T-cell (primary cell): Measurements from ENCODE around the gene ZFAND2B. TPM values are rescaled to one million over a fixed set of nuclear protein-coding genes. Genes with fewer than 3 reads are reported as not detected.
A peak's percentile ranks its signal among the peaks of the same experiment; 100 is the strongest.

ENCODE experiments used
- ATAC-seq, 4 experiments: fragments of 200-7000 bp in 3 of 4; fragments of 150-1000 bp in 1 of 4; cut with Tn5 transposase; replicated peaks in 1 of 4; 1 replicate in 3 of 4; 2 replicates in 1 of 4; pipeline ENCODE4 v1.10.0; 2021; ENCODE audit warnings: moderate library complexity in 3 of 4, mild to moderate bottlenecking in 2 of 4, moderate number of reproducible peaks in 1 of 4
- CTCF ChIA-PET, 2 donors: fragments of 300-600 bp; sonication (Branson Sonifier 250); formaldehyde crosslinking; loops; one replicate each; lab custom pipeline; 2022; ENCODE audit warnings: antibody characterized with exemption in 2 of 2; lab: Charles Lee
- POLR2A ChIA-PET, 2 donors: fragments of 300-600 bp; sonication (Branson Sonifier 250); formaldehyde crosslinking; loops; one replicate each; lab custom pipeline; 2022; ENCODE audit warnings: antibody characterized with exemption in 2 of 2; lab: Charles Lee
- DNase-seq, 35 experiments: peaks; one replicate each; pipeline versions ENCODE4 v3.0.0 to v3.0.0-alpha.2; 2013 to 2023
- H3K27ac ChIP-seq: one replicate; pipeline ENCODE4 v1.5.1; 2013; ENCODE audit warnings: low read length
- H3K27me3 ChIP-seq, 2 experiments: replicated peaks in 1 of 2; 1 replicate in 1 of 2; 2 replicates in 1 of 2; pipeline versions ENCODE4 v1.6.1 to v1.7.0; 2013; ENCODE audit warnings: low read length in 1 of 2, mixed read lengths in 1 of 2; ENCODE audit not compliant: control insufficient read depth in 2 of 2, insufficient read depth in 2 of 2; ENCODE audit errors: extremely low read depth in 1 of 2
- H3K36me3 ChIP-seq, 2 donors: 1 replicate in 1 of 2; 2 replicates in 1 of 2; pipeline versions ENCODE4 v1.6.1 to v1.7.0; 2013; ENCODE audit warnings: low read length in 1 of 2; ENCODE audit not compliant: control insufficient read depth in 2 of 2, insufficient read depth in 1 of 2; ENCODE audit errors: extremely low read depth in 1 of 2
- H3K4me1 ChIP-seq, 2 experiments: 1 replicate in 1 of 2; 2 replicates in 1 of 2; pipeline versions ENCODE4 v1.6.1 to v1.7.0; 2013; ENCODE audit warnings: low read length in 2 of 2, mixed read lengths in 1 of 2; ENCODE audit not compliant: insufficient read depth in 2 of 2, control insufficient read depth in 1 of 2; ENCODE audit errors: extremely low read depth in 1 of 2
- H3K4me3 ChIP-seq, 2 donors: 1 replicate in 1 of 2; 2 replicates in 1 of 2; pipeline versions ENCODE4 v1.5.1 to v1.7.0; 2013; ENCODE audit warnings: mild to moderate bottlenecking in 2 of 2, low read length in 1 of 2, moderate library complexity in 1 of 2; ENCODE audit not compliant: control insufficient read depth in 1 of 2; ENCODE audit errors: extremely low read depth in 1 of 2
- H3K9me3 ChIP-seq: 2 replicates; pipeline ENCODE4 v1.7.0; 2013
- H3K27ac Mint-ChIP-seq, 2 donors: one replicate each; pipeline ENCODE4 v1.8.0; 2020 to 2021; ENCODE audit warnings: mild to moderate bottlenecking in 2 of 2, mixed read lengths in 2 of 2
- H3K27me3 Mint-ChIP-seq, 2 donors: one replicate each; pipeline ENCODE4 v1.8.0; 2021 to 2022; ENCODE audit warnings: mixed read lengths in 2 of 2
- H3K36me3 Mint-ChIP-seq: one replicate; pipeline ENCODE4 v1.8.0; 2021; ENCODE audit warnings: mixed read lengths
- H3K4me1 Mint-ChIP-seq, 3 donors: one replicate each; pipeline ENCODE4 v1.8.0; 2020 to 2022; ENCODE audit warnings: mixed read lengths in 3 of 3, mild to moderate bottlenecking in 1 of 3
- H3K4me3 Mint-ChIP-seq, 3 donors: one replicate each; pipeline ENCODE4 v1.8.0; 2020 to 2022; ENCODE audit warnings: mild to moderate bottlenecking in 3 of 3, mixed read lengths in 3 of 3, moderate library complexity in 3 of 3
- H3K9me3 Mint-ChIP-seq, 3 donors: one replicate each; pipeline ENCODE4 v1.8.0; 2020 to 2022; ENCODE audit warnings: mixed read lengths in 3 of 3
- WGBS: methylation state at CpG from one replicate; pipeline ENCODE4 v1.1.5; 2013; ENCODE audit warnings: missing lambda C conversion rate; ENCODE audit not compliant: insufficient coverage; 5-methylcytosine and 5-hydroxymethylcytosine counted together
- total RNA-seq, 35 experiments: library from RNA in 6 of 35; stranded (reverse) in 6 of 35; fragments of 120-200 nt in 1 of 35; gene quantifications; one replicate each; pipeline versions ENCODE4 v1.2.1 to v1.2.4 and lab custom pipeline; 2013 to 2026

The ZFAND2B gene
- total RNA-seq, 5 donors from 2014 or later (not counting 1 experiment from before 2014, with no cell fraction given), result 61.7 to 91.6 (median 85.6) TPM

DNA sequence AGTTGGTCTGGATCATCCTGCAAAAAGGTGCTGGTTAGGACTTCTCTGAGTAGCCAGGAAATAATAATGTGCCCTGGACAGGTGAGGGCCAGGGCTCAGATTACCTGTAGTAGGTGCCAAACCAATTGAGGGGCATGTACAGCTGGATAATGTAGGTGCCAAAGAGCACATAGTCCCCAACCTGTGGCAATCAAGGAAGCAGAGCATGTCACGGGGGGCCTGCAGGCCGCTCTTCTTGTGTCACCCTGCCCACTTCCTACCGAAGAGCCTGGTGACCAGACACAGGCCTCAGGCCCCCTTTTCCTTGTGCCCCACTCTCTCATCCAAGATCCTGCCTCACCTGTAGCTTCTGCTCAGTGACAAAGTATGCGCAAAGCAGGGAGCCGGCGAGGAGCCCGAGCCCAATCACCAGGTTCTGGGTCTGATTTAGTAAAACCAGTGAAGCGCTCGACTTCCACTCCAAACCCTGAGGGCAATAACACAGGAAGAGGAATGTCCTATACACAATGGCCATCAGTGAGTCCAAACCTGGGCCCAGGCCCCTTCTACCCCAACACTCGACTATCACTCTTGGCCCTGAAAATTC, 7.0 kb downstream of the ZFAND2B start:
- Mint-ChIP-seq H3K4me1 (peaks cover 32 to 41% (median 35%) of the 10 kb centered on the region in 3 donors), H3K27me3 (no peaks in the 10 kb centered on the region), H3K27ac (peak overlapping the region in 1 of 2 donors; percentile 44), H3K9me3 (no peaks in the 10 kb centered on the region), H3K36me3 (peaks cover 3% of the 10 kb centered on the region), H3K4me3 (no peak overlapping the region)
- DNase-seq (no peak), ATAC-seq (no peak)
- H3K4me3 ChIP-seq, result no peak overlapping the region
- H3K27ac ChIP-seq, result no peak overlapping the region
- H3K36me3 ChIP-seq, result peaks cover 0 to 17% of the 10 kb centered on the region in 2 donors
- ChIA-PET POLR2A (no interaction called here), CTCF (interaction anchor here in 1 of 2 donors (0.8 kb wide), 1 partner anchor 55 kb away, joined by 3 read pairs; no protein-coding TSS in a partner anchor)
- no peaks in the 10 kb centered on the region for H3K9me3 ChIP-seq
- 95% methylated on average over 10 of the region's 10 CpGs for WGBS
- peaks cover 6 to 42% of the 10 kb centered on the region in 2 experiments for H3K4me1 ChIP-seq
- H3K27me3 ChIP-seq, result no peaks in the 10 kb centered on the region

DNA sequence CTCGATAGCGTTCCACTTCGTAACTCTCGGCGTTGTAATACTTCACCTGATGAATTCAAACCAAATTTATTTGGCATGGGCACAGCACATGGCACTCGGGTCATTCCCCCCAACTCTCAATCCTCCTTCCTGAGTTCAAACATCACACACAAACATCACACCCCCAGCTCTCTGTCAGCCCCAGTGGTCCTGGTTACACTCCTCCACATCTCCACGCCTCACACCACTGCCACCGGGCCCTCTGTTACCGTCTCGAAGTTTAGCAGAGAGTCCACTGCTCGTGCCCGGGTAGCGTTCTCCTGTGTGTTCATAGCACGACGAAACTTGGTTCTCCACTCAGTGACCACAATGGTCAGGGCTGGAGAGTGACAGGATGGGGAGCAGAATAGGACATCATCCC, 7.6 kb downstream of the ZFAND2B start:
- no peaks in the 10 kb centered on the region for H3K9me3 ChIP-seq
- H3K27me3 Mint-ChIP-seq, result no peaks in the 10 kb centered on the region
- H3K36me3 ChIP-seq, result peaks cover 0 to 12% of the 10 kb centered on the region in 2 donors
- H3K36me3 Mint-ChIP-seq, result peaks cover 3% of the 10 kb centered on the region
- H3K4me1 Mint-ChIP-seq, result peaks cover 30 to 39% (median 32%) of the 10 kb centered on the region in 3 donors
- ATAC-seq (no peak), DNase-seq (no peak)
- H3K4me3 Mint-ChIP-seq, result no peak overlapping the region
- H3K4me3 ChIP-seq, result no peak overlapping the region
- ChIA-PET CTCF (no interaction called here), POLR2A (no interaction called here)
- WGBS, result 97% methylated on average over 7 of the region's 15 CpGs
- H3K4me1 ChIP-seq, result peaks cover 6 to 41% of the 10 kb centered on the region in 2 experiments
- no peak overlapping the region for H3K27ac Mint-ChIP-seq
- H3K9me3 Mint-ChIP-seq, result no peaks in the 10 kb centered on the region
- H3K27ac ChIP-seq, result no peak overlapping the region
- H3K27me3 ChIP-seq, result no peaks in the 10 kb centered on the region

DNA sequence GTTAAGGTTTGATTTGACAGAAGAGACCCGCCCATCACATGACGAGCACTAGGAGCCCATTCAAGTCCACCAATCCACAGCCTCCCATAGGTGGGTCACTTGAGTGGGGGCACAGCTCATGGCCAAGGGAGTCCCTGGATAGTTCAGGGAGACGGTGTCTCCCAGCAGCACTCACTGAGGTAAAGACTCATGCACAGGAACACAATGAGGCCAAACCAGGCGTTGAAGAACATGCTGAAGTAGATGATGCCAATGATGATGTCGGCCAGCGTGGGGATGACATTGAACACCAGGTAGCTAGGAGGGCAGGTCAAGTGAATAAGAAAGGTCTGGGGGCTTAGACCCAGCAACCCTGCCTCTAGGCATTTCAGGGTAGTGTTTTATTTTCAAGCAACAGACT, 8.2 kb downstream of the ZFAND2B start:
- ChIA-PET POLR2A (no interaction called here), CTCF (no interaction called here)
- no peaks in the 10 kb centered on the region for H3K27me3 ChIP-seq
- no peak overlapping the region for H3K4me3 Mint-ChIP-seq
- peak overlapping the region in 1 of 2 donors; percentile 45 for H3K27ac Mint-ChIP-seq
- DNase-seq (no peak), ATAC-seq (no peak)
- peaks cover 3% of the 10 kb centered on the region for H3K36me3 Mint-ChIP-seq
- H3K27ac ChIP-seq, result no peak overlapping the region
- H3K27me3 Mint-ChIP-seq, result no peaks in the 10 kb centered on the region
- WGBS, result 93% methylated on average over 2 of the region's 6 CpGs
- peaks cover 31 to 40% (median 31%) of the 10 kb centered on the region in 3 donors for H3K4me1 Mint-ChIP-seq
- no peaks in the 10 kb centered on the region for H3K9me3 ChIP-seq
- H3K36me3 ChIP-seq, result peaks cover 0 to 6% of the 10 kb centered on the region in 2 donors
- no peak overlapping the region for H3K4me3 ChIP-seq
- H3K9me3 Mint-ChIP-seq, result no peaks in the 10 kb centered on the region
- H3K4me1 ChIP-seq, result peaks cover 4 to 41% of the 10 kb centered on the region in 2 experiments

DNA sequence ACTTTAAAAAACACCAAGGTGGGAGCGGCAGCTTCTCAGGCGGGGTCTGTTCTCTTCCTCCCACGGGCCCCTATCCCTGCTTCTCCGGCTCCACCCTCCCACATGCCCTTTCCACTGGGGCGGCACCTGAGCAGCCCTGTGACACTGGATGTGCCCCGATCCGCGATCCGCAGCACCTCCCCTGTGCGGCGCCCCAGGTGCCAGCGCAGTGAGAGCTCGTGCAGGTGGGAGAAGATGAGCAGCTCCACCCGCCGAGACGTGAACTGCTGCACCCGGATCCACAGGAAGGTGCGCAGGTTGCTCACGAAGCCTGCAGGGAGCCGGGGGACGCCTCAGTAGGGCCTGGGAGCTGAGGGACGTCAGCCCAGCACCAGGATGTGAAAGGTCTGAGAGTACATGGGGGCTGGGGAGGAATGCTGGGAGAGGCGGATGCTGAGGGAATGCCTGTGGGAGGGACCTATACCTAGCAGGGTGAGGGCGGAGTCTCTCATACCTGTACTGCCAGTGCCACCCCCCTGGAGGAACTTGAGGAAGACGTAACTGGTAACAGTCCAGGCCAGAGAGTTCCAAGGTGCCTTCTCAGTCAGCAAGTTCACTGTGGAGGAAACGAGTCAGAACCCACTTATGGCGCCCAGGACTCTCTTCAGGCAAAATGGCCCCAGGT, 9.4 kb downstream of the ZFAND2B start:
- Mint-ChIP-seq H3K4me3 (no peak overlapping the region), H3K27me3 (no peaks in the 10 kb centered on the region), H3K4me1 (peaks cover 19 to 32% (median 23%) of the 10 kb centered on the region in 3 donors), H3K36me3 (peaks cover 10% of the 10 kb centered on the region), H3K9me3 (no peaks in the 10 kb centered on the region), H3K27ac (no peak overlapping the region)
- Histone ChIP-seq H3K27ac (no peak overlapping the region), H3K9me3 (no peaks in the 10 kb centered on the region), H3K4me3 (no peak overlapping the region), H3K36me3 (peaks cover 2 to 15% of the 10 kb centered on the region in 2 donors), H3K4me1 (peaks cover 4 to 29% of the 10 kb centered on the region in 2 experiments), H3K27me3 (no peaks in the 10 kb centered on the region)
- 89% methylated on average over 19 of the region's 27 CpGs for WGBS
- ATAC-seq (no peak), DNase-seq (no peak)
- ChIA-PET CTCF (interaction anchor here in 1 of 2 donors (0.6 to 1.1 kb wide), 3 partner anchors 45 to 59 kb away, joined by 3 read pairs; partner anchors contain the start of gene SLC23A3), POLR2A (no interaction called here)

DNA sequence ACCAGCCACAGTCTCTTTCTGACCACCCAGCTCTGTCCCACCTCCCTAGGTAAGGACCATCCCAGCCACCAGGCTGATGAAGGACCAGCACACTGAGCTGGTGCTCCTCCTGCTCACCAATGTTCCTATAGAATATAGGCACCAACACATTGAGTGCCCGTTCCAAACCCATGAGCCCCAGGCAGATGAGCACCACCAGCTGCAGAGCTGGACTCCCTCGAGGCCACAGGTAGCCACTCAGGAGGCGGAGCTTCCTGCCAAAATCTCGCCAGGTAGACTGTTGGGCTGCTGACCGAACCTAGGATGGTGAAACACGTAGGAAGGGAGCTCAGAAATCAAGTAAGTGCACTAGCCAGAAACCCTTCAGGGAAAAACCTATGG, 9.9 kb downstream of the ZFAND2B start:
- no peaks in the 10 kb centered on the region for H3K9me3 ChIP-seq
- ATAC-seq (no peak), DNase-seq (no peak)
- H3K36me3 ChIP-seq, result peaks cover 7 to 20% of the 10 kb centered on the region in 2 donors
- H3K27ac ChIP-seq, result no peak overlapping the region
- ChIA-PET CTCF (interaction anchor here (0.6 to 1.1 kb wide), 4 partner anchors 19 to 60 kb away, joined by 3 to 7 read pairs (median 3); partner anchors contain the start of gene SLC23A3 (in 1 of the 2)), POLR2A (no interaction called here)
- Mint-ChIP-seq H3K36me3 (peaks cover 15% of the 10 kb centered on the region), H3K4me3 (peak overlapping the region in 1 of 3 donors; percentile 83), H3K4me1 (peaks cover 14 to 27% (median 20%) of the 10 kb centered on the region in 3 donors), H3K9me3 (no peaks in the 10 kb centered on the region), H3K27me3 (no peaks in the 10 kb centered on the region), H3K27ac (peak overlapping the region in 1 of 2 donors; percentile 71)
- H3K4me3 ChIP-seq, result no peak overlapping the region
- H3K4me1 ChIP-seq, result peaks cover 4 to 25% of the 10 kb centered on the region in 2 experiments
- no peaks in the 10 kb centered on the region for H3K27me3 ChIP-seq
- whole genome bisulfite sequencing, result 88% methylated on average over 5 of the region's 6 CpGs

DNA sequence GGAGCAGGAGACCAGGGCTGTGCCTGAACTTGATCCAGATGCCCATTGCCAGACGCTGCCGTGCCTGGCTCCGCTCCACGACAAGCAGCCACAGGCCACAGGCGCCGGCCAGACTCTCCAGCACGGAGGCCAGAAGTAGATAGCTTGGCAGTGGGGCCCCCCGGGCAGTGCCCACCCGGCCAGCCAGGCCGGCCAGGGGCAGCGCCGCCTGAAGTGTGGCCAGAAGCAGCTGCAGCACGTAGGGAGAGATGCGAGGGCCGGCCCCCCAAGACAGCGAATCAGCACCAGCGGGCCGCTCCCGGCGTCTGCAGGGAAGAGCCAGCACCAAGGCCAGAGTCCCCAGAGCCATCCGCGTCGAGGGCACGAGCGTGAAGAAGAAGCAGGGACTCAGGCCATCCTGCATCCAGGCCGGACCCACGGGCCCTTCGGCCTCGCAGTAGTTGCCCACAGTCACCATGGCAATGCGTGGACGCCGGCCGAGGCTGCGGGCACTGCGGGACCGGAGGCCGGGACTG, 11.7 kb downstream of the ZFAND2B start:
- H3K27ac ChIP-seq, result no peak overlapping the region
- WGBS, result 3% methylated on average over 37 of the region's 37 CpGs
- Mint-ChIP-seq H3K4me3 (peak overlapping the region; percentile 76 to 83 (median 78)), H3K9me3 (no peaks in the 10 kb centered on the region), H3K36me3 (peaks cover 18% of the 10 kb centered on the region), H3K27ac (peak overlapping the region; percentile 69 to 79), H3K4me1 (peaks cover 12 to 25% (median 20%) of the 10 kb centered on the region in 3 donors), H3K27me3 (no peaks in the 10 kb centered on the region)
- H3K36me3 ChIP-seq, result peaks cover 11 to 35% of the 10 kb centered on the region in 2 donors
- ChIA-PET CTCF (interaction anchor here (0.9 to 1.7 kb wide), 6 partner anchors 23 to 77 kb away, joined by 3 to 5 read pairs (median 4); partner anchors contain the start of gene CNPPD1 (in 1 of the 2)), POLR2A (no interaction called here)
- H3K9me3 ChIP-seq, result no peaks in the 10 kb centered on the region
- ATAC-seq (peak; percentile 42 to 58 (median 52)), DNase-seq (peak in 7 of 35 experiments; percentile 12 to 38 (median 22))
- H3K4me3 ChIP-seq, result peak overlapping the region; percentile 56 to 67
- H3K4me1 ChIP-seq, result peaks cover 4 to 25% of the 10 kb centered on the region in 2 experiments
- H3K27me3 ChIP-seq, result no peaks in the 10 kb centered on the region
